ENCODE measurements around the gene TXNIP. TPM values are rescaled to one million over a fixed set of nuclear protein-coding genes. Genes with fewer than 3 reads are reported as not detected.
"Not testable (repeated sequence)": the region's sequence is repeated elsewhere in the genome, so short reads cannot be mapped to it uniquely, and the experiment has no call there.

TXNIP gene
- total RNA-seq, 2 experiments from 2014 or later: 130 to 134 TPM

- Mint-ChIP-seq H3K27me3 (peaks cover 7% of the 10 kb centered on the region), H3K4me1 (ENCODE audit: low read depth) (peaks cover 25% of the 10 kb centered on the region), H3K4me3 (peak overlapping the region; percentile 92), H3K27ac (peak overlapping the region; percentile 45), H3K36me3 (ENCODE audit: low read depth) (peaks cover 6% of the 10 kb centered on the region), H3K9me3 (no peaks in the 10 kb centered on the region)
- intact Hi-C loops (cut with micrococcal nuclease): no loop called here
- DNase-seq: no peak
- TF ChIP-seq CTCF (IDR thresholded peaks at IDR 0.05): no peak
- ATAC-seq: no peak
- POLR2A ChIA-PET: interaction anchor here (0.9 to 8.5 kb wide), 7 partner anchors 10 to 190 kb away, joined by 3 to 202 read pairs (median 5); partner anchors contain the start of genes ANKRD34A, NUDT17, POLR3GL and TXNIP
- CTCF ChIA-PET: interaction anchor here (0.9 to 3.3 kb wide), 14 partner anchors 11 to 190 kb away, joined by 3 to 14 read pairs (median 5); partner anchors contain the start of genes ANKRD34A, HJV, NUDT17 and POLR3GL
These were observed 38.7 kb upstream of the TXNIP start for GRCh38 chr1:146035048-146035423.

- intact Hi-C loops (cut with micrococcal nuclease): no loop called here
- no peak overlapping the region for H3K27ac Mint-ChIP-seq
- no peaks in the 10 kb centered on the region for H3K9me3 Mint-ChIP-seq
- ChIA-PET POLR2A (interaction anchor here (1.3 to 2.4 kb wide), 3 partner anchors 19 to 187 kb away, joined by 3 to 8 read pairs (median 7); partner anchors contain the start of genes NUDT17 and TXNIP), CTCF (interaction anchor here (0.8 to 3.8 kb wide), 21 partner anchors 11 to 187 kb away, joined by 3 to 32 read pairs (median 5); partner anchors contain the start of genes HJV, LIX1L, NUDT17 and PIAS3)
- H3K27me3 Mint-ChIP-seq: peaks cover 6% of the 10 kb centered on the region
- peak; percentile 56 for TF ChIP-seq CTCF (IDR thresholded peaks at IDR 0.05)
- peaks cover 3% of the 10 kb centered on the region for H3K36me3 Mint-ChIP-seq (ENCODE audit: low read depth)
- no peak overlapping the region for H3K4me3 Mint-ChIP-seq
- DNase-seq (no peak), ATAC-seq (no peak)
- peaks cover 19% of the 10 kb centered on the region for H3K4me1 Mint-ChIP-seq (ENCODE audit: low read depth)
These were observed 36.3 kb upstream of the TXNIP start for GRCh38 chr1:146032631-146033219.

- H3K4me1 Mint-ChIP-seq (ENCODE audit: low read depth): peaks cover 16% of the 10 kb centered on the region
- H3K27me3 Mint-ChIP-seq: peaks cover 5% of the 10 kb centered on the region
- H3K4me3 Mint-ChIP-seq: no peak overlapping the region
- H3K36me3 Mint-ChIP-seq (ENCODE audit: low read depth): peaks cover 3% of the 10 kb centered on the region
- ATAC-seq (no peak), DNase-seq (no peak)
- no peaks in the 10 kb centered on the region for H3K9me3 Mint-ChIP-seq
- TF ChIP-seq CTCF (IDR thresholded peaks at IDR 0.05): no peak
- POLR2A ChIA-PET: interaction anchor here (1.3 to 2.4 kb wide), 3 partner anchors 20 to 186 kb away, joined by 3 to 8 read pairs (median 7); partner anchors contain the start of genes NUDT17 and TXNIP
- CTCF ChIA-PET: interaction anchor here (0.7 to 3.8 kb wide), 13 partner anchors 10 to 186 kb away, joined by 3 to 32 read pairs (median 5); partner anchors contain the start of genes HJV, NUDT17, PIAS3 and RBM8A
- H3K27ac Mint-ChIP-seq: no peak overlapping the region
- intact Hi-C loops (cut with micrococcal nuclease): no loop called here
These were observed 35.1 kb upstream of the TXNIP start for GRCh38 chr1:146031476-146031875.

GRCh38 chr1:146029117-146029516 lies 32.7 kb upstream of the TXNIP start:
- Mint-ChIP-seq H3K9me3 (no peaks in the 10 kb centered on the region), H3K4me3 (no peak overlapping the region), H3K36me3 (ENCODE audit: low read depth) (no peaks in the 10 kb centered on the region), H3K4me1 (ENCODE audit: low read depth) (peaks cover 4% of the 10 kb centered on the region), H3K27me3 (peaks cover 8% of the 10 kb centered on the region), H3K27ac (no peak overlapping the region)
- intact Hi-C loops (cut with micrococcal nuclease): no loop called here
- no peak for ATAC-seq
- ChIA-PET CTCF (interaction anchor here (1.2 kb wide), 1 partner anchor 10 kb away, joined by 3 read pairs; no protein-coding TSS in a partner anchor), POLR2A (no interaction called here)
- DNase-seq: no peak
- TF ChIP-seq CTCF (IDR thresholded peaks at IDR 0.05): no peak

- H3K9me3 Mint-ChIP-seq; H3K4me1 Mint-ChIP-seq (ENCODE audit: low read depth); DNase-seq; intact Hi-C loops (cut with micrococcal nuclease); ATAC-seq; H3K4me3 Mint-ChIP-seq; POLR2A ChIA-PET; H3K27ac Mint-ChIP-seq; H3K36me3 Mint-ChIP-seq (ENCODE audit: low read depth): not testable (repeated sequence)
- CTCF ChIA-PET: interaction anchor here (1.1 to 1.8 kb wide), 3 partner anchors 8 to 180 kb away, joined by 3 to 5 read pairs (median 4); no protein-coding TSS in a partner anchor
- H3K27me3 Mint-ChIP-seq: peaks cover 13% of the 10 kb centered on the region
These were observed 30.3 kb upstream of the TXNIP start for GRCh38 chr1:146026650-146027049.

- ATAC-seq; intact Hi-C loops (cut with micrococcal nuclease); H3K9me3 Mint-ChIP-seq; H3K36me3 Mint-ChIP-seq (ENCODE audit: low read depth); H3K27ac Mint-ChIP-seq; DNase-seq; H3K4me3 Mint-ChIP-seq; H3K4me1 Mint-ChIP-seq (ENCODE audit: low read depth): not testable (repeated sequence)
- peaks cover 16% of the 10 kb centered on the region for H3K27me3 Mint-ChIP-seq
- CTCF ChIA-PET: interaction anchor here (0.7 to 1.8 kb wide), 5 partner anchors 9 to 179 kb away, joined by 3 to 5 read pairs (median 3); no protein-coding TSS in a partner anchor
- POLR2A ChIA-PET: interaction anchor here (0.9 kb wide), 1 partner anchor 8 kb away, joined by 3 read pairs; no protein-coding TSS in a partner anchor
These were observed 29.6 kb upstream of the TXNIP start for GRCh38 chr1:146025787-146026495.
